ENCODE results near the gene PRPF19.

PRPF19 gene

DNA sequence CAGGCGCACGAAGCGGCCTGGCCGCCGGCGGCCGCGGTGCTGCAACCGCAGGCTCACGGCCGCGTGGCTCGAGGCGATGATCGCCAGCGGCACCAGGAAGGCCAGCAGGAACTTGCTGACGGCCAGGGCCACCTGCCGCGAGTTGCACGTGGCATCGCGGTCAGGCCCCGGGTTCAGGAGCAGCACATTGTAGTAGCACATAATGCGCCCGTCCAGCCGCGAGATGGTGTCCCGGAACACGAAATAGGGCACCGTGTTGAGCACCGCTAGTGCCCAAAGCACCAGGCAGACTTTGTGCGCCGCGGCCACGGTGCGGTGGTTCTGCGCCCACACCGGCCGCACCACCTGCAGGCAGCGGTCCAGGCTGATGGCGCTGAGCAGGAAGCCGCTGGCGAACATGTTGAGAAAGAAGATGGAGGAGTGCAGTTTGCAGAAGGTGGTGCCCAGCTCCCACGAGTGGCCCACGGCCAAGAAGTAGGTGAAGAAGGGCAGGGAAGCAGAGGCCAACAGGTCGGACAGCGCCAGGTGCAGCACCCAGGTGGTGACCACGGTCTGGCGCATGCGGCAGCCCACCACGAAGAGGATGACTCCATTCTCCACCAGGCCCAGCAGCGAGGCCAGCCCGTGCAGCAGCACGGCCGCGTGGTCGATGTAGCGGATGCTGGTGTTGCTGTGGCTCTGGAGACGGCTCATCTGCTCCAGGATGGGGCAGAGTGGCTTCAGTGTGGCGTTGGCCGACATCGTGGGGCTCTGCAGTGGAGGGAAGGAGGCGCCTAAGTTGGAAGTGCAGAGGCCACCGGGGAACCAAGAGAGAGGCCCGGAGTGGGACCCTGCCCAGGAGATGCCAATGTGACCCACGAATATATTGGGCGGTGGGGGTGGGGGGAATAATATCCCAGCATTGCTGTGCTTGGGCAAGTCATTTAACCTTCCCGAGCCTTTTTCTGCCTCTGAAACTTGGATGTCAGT is 53.1 kb downstream of the PRPF19 start:
- H3K4me3 ChIP-seq, result no peak overlapping the region
- H3K27ac ChIP-seq, result no peak overlapping the region

GRCh38 chr11:60852117-60852981 is 54.0 kb downstream of the PRPF19 start:
- Histone ChIP-seq H3K27ac (no peak overlapping the region), H3K4me3 (no peak overlapping the region)

DNA sequence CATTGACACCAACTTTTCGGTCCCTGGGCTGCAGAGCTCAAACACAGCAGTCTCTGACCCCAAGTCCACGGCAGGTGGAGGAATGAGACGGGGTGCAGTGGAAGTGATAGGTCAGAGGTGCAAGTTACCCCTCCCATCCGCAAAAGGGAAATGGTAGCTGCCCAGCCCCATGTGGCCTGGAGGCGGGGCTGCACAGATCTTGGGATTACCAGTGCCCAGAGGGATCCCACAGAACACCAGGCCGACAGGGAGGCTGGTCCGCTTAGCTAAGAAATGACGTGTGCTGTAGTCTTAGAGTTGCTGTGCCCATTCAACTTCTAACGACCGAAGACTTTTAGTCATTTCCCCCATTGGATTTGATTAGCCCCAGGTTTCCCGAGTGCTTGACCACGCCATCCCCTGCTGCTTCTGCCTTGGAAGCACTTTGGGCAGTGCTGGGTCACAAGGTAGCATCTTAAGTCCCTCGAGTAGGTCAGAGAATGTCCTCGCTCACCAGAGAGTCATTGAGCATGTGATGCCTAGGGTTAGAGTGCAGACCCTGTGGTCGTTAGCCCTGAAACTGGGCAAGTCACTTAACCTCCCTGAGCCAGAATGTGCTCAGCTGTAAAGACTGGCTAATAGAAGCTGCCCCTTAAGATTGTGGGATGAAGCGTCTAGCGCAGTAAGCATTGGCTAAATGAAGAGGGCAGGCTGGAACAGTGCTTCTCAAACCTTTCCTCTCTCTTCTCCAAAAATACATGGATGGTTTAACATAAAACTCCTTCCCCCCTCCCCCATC is 54.9 kb downstream of the PRPF19 start:
- Histone ChIP-seq H3K4me3 (no peak overlapping the region), H3K27ac (no peak overlapping the region)

GRCh38 chr11:60849641-60850520 is 56.5 kb downstream of the PRPF19 start:
- H3K27ac ChIP-seq, result no peak overlapping the region

GRCh38 chr11:60848714-60849151 is 57.7 kb downstream of the PRPF19 start:
- Histone ChIP-seq H3K27ac (no peak overlapping the region), H3K4me3 (no peak overlapping the region)

More at GRCh38 chr11:60849641-60850520, 56.5 kb downstream of the PRPF19 start:
- H3K4me3 ChIP-seq, result no peak overlapping the region

- Histone ChIP-seq H3K27ac (no peak overlapping the region), H3K4me3 (no peak overlapping the region)
Observed at GRCh38 chr11:60847896-60848295, 58.5 kb downstream of the PRPF19 start.

GRCh38 chr11:60847281-60847680 is 59.1 kb downstream of the PRPF19 start:
- H3K27ac ChIP-seq, result no peak overlapping the region
- no peak overlapping the region for H3K4me3 ChIP-seq

GRCh38 chr11:60845338-60845737 is 61.0 kb downstream of the PRPF19 start:
- H3K27ac ChIP-seq, result no peak overlapping the region
- no peak overlapping the region for H3K4me3 ChIP-seq

GRCh38 chr11:60844870-60845221 is 61.5 kb downstream of the PRPF19 start:
- Histone ChIP-seq H3K4me3 (peak overlapping the region in 2 of 7 experiments; percentile 17 to 91), H3K27ac (no peak overlapping the region)

- peak overlapping the region in 5 of 7 experiments; percentile 0 to 91 (median 71) for H3K4me3 ChIP-seq
- peak overlapping the region in 4 of 21 experiments; percentile 0 to 85 (median 66) for H3K27ac ChIP-seq
Observed at GRCh38 chr11:60844045-60844869, 62.1 kb downstream of the PRPF19 start.

DNA sequence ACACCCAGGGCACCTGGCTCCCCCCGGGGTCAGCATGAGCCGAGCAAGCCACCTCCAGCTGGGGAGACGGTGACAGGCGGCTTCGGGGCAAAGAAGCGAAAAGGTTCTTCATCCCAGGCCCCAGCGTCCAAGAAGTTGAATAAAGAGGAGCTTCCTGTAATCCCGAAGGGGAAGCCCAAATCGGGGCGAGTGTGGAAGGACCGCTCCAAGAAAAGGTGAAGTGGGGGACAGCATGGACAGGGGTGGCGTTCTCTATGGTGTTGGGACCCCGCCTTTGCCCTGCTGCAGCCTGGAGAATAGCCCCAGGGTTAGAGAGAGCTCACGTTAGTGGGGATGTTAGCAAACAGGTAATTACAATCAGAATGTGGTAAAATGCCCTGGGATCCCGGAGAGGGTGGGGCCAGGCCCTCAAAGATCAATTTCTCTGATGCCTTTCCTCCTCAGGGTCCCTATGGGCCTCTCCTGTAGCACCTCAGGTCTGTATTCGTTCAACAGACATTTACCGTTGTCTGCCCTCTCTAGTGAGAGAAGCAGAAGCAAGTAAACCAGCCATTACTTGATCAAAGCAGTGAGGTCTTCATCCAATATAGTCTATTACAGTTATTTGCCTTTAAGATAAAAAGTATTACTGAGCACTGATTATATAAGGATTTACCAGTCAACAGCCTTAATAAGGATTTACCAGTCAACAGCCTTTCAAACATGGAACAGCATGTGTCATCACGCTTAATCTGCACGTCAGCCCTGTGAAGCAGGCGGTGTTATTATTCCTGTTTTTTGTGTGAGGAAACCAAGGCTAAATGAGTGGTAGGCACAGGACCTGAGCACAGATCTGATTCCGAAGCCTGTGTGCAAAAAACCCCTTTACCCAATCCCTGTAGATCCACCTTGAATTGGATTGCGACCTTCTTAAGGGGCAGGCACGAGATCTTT is 63.5 kb downstream of the PRPF19 start:
- Histone ChIP-seq H3K4me3 (peak overlapping the region; percentile 54 to 91 (median 76)), H3K27ac (peak overlapping the region in 18 of 21 experiments; percentile 63 to 91 (median 82))

GRCh38 chr11:60841797-60842667 is 64.4 kb downstream of the PRPF19 start, which contains the start of gene CCDC86:
Gene CCDC86 (plus strand): TSS chr11:60842113. CDS start chr11:60842125, 12 bp downstream.
- peak within 1 kb of the TSS in 20 of 21 experiments; percentile 63 to 91 (median 82) for H3K27ac ChIP-seq
- peak within 1 kb of the TSS; percentile 54 to 91 (median 76) for H3K4me3 ChIP-seq

Data from skin epidermis (tissue), 12 donors.